NCI-H1417 (cell line): Measurements from ENCODE around the gene TEDC1.

Experiments
- DNase-seq, 3 experiments: peaks; one replicate each; lab custom pipeline; 2025; lab: John Stamatoyannopoulos, UW

TEDC1 gene

GRCh38 chr14:105525861-105526775 is 35.1 kb downstream of the TEDC1 start, which contains the start of gene TMEM121:
Gene TMEM121, plus strand, starts transcription at chr14:105526583. Its CDS starts 2,252 bp downstream, at chr14:105528835.
- peak in 2 of 3 experiments; percentile 61 to 66 for DNase-seq

GRCh38 chr14:105526776-105527380 is 35.8 kb downstream of the TEDC1 start:
- DNase-seq: peak in 2 of 3 experiments; percentile 34 to 49

- DNase-seq: peak in 1 of 3 experiments; percentile 37
These were observed 36.4 kb downstream of the TEDC1 start for GRCh38 chr14:105527381-105527825.

GRCh38 chr14:105527826-105528585 is 37.0 kb downstream of the TEDC1 start:
- peak; percentile 63 to 81 (median 77) for DNase-seq

- DNase-seq: no peak
These were observed 37.7 kb downstream of the TEDC1 start for GRCh38 chr14:105528586-105529318.

- DNase-seq: no peak
These were observed 38.2 kb downstream of the TEDC1 start for GRCh38 chr14:105529319-105529568.

GRCh38 chr14:105529569-105530284 is 38.7 kb downstream of the TEDC1 start:
- no peak for DNase-seq

GRCh38 chr14:105530285-105531087 is 39.4 kb downstream of the TEDC1 start:
- DNase-seq: no peak

GRCh38 chr14:105531088-105531893 is 40.2 kb downstream of the TEDC1 start:
- DNase-seq: no peak

- no peak for DNase-seq
These were observed 41.0 kb downstream of the TEDC1 start for GRCh38 chr14:105531894-105532623.

- DNase-seq: no peak
These were observed 41.7 kb downstream of the TEDC1 start for GRCh38 chr14:105532735-105533141.

GRCh38 chr14:105533391-105533790 is 42.3 kb downstream of the TEDC1 start:
- DNase-seq: no peak

- no peak for DNase-seq
These were observed 42.9 kb downstream of the TEDC1 start for GRCh38 chr14:105533811-105534498.

GRCh38 chr14:105534586-105534985 is 43.5 kb downstream of the TEDC1 start:
- no peak for DNase-seq

GRCh38 chr14:105536051-105536450 is 45.0 kb downstream of the TEDC1 start:
- DNase-seq: no peak

GRCh38 chr14:105536691-105537579 is 45.9 kb downstream of the TEDC1 start:
- DNase-seq: peak in 2 of 3 experiments; percentile 35 to 50
